Esophagus muscularis mucosa (tissue), 4 donors: ENCODE data around the gene PROZ. TPM values are rescaled to one million over a fixed set of nuclear protein-coding genes. Genes with fewer than 3 reads are reported as not detected.
A peak's percentile ranks its signal among the peaks of the same experiment; 100 is the strongest.

Experiments
- DNase-seq: peaks from one replicate; pipeline ENCODE4 v3.0.0-alpha.2; 2017; ENCODE audit errors: extremely low spot score
- H3K27ac ChIP-seq, 4 donors: fragments of 200-600 bp; sonication (generic); replicated peaks in 1 of 4; 1 replicate in 3 of 4; 2 replicates in 1 of 4; pipeline ENCODE4 v1.5.1; 2016 to 2019; ENCODE audit warnings: mild to moderate bottlenecking in 1 of 4
- H3K27me3 ChIP-seq, 4 donors: fragments of 200-600 bp; sonication (generic); one replicate each; pipeline versions ENCODE4 v1.5.1 to v1.6.0; 2016 to 2019
- H3K36me3 ChIP-seq, 4 donors: fragments of 200-600 bp; sonication (generic); one replicate each; pipeline ENCODE4 v1.5.1; 2016 to 2019
- H3K4me1 ChIP-seq, 4 donors: fragments of 200-600 bp; sonication (generic); one replicate each; pipeline ENCODE4 v1.5.1; 2016 to 2019
- H3K4me3 ChIP-seq, 4 donors: fragments of 200-600 bp; sonication (generic); 1 replicate in 2 of 4; 2 replicates in 2 of 4; pipeline ENCODE4 v1.5.1; 2016 to 2019; ENCODE audit warnings: mild to moderate bottlenecking in 4 of 4, moderate library complexity in 1 of 4
- H3K9me3 ChIP-seq, 4 donors: fragments of 200-600 bp; sonication (generic); 1 replicate in 3 of 4; 2 replicates in 1 of 4; pipeline ENCODE4 v1.5.1; 2016 to 2019
- EP300 ChIP-seq: sonication (generic); formaldehyde crosslinking; IDR thresholded peaks from one replicate; pipeline ENCODE4 v1.6.1; 2017; ENCODE audit warnings: antibody characterized with exemption
- POLR2A ChIP-seq: fragments of 450-650 bp; IDR thresholded peaks from one replicate; pipeline ENCODE4 v1.6.1; 2017; ENCODE audit warnings: antibody characterized with exemption, moderate library complexity, mild to moderate bottlenecking, low read depth
- POLR2AphosphoS5 ChIP-seq, 2 donors: sonication (generic); formaldehyde crosslinking; IDR thresholded peaks; one replicate each; pipeline ENCODE4 v1.6.1; 2017; ENCODE audit warnings: antibody characterized with exemption in 2 of 2
- WGBS: methylation state at CpG from one replicate; pipeline ENCODE4 v1.1.5; 2018; 5-methylcytosine and 5-hydroxymethylcytosine counted together
- intact Hi-C: fragments of 100-400 bp; cut with DNase I; formaldehyde crosslinking; loops from one replicate; pipeline ENCODE4 v1.15.1; 2023
- total RNA-seq, 4 donors: library from RNA; depleted of rRNA; stranded (reverse); fragments of >200 nt; gene quantifications; one replicate each; pipeline versions ENCODE4 v1.1.0 to v1.2.1, GENCODE V29; 2016
- TF ChIP-seq, protein P1 (sequence below), 3 experiments: fragments of 200-600 bp in 2 of 3; fragments of 450-650 bp in 1 of 3; sonication (generic) in 2 of 3; IDR thresholded peaks; one replicate each; pipeline ENCODE4 v1.5.1; 2017 to 2019; ENCODE audit warnings: antibody characterized with exemption in 3 of 3, mild to moderate bottlenecking in 2 of 3, moderate library complexity in 1 of 3

PROZ gene
- total RNA-seq, 4 donors from 2014 or later: not detected

DNA sequence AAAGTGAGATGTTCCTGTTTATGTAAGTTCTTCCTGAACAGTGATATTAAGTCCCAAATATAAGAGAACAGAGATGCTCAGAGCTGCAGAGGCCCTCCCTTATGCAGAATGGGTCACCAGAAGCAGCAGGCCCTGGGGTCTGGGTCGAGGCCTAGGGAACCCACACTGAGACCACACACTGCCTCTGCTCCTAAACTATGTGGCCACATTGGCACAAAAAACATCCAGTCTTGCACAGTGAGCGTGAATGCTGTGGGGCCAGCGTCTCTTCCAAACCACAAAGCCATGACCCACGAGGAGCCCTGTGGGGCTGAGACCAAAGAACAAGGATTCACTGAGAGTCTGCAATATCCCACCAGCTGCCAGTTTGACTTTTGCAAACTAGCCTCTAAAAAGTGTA, 23.6 kb downstream of the PROZ start:
- Histone ChIP-seq H3K27me3 (no peaks in the 10 kb centered on the region), H3K4me1 (peaks cover 0 to 17% (median 15%) of the 10 kb centered on the region in 4 donors), H3K9me3 (no peaks in the 10 kb centered on the region), H3K4me3 (no peak overlapping the region), H3K36me3 (peaks cover 67 to 91% (median 75%) of the 10 kb centered on the region in 4 donors), H3K27ac (no peak overlapping the region)
- intact Hi-C loops: no loop called here
- TF ChIP-seq POLR2A (no peak), EP300 (no peak), POLR2AphosphoS5 (IDR thresholded peaks at IDR 0.05) (no peak)
- TF ChIP-seq, protein P1, sequence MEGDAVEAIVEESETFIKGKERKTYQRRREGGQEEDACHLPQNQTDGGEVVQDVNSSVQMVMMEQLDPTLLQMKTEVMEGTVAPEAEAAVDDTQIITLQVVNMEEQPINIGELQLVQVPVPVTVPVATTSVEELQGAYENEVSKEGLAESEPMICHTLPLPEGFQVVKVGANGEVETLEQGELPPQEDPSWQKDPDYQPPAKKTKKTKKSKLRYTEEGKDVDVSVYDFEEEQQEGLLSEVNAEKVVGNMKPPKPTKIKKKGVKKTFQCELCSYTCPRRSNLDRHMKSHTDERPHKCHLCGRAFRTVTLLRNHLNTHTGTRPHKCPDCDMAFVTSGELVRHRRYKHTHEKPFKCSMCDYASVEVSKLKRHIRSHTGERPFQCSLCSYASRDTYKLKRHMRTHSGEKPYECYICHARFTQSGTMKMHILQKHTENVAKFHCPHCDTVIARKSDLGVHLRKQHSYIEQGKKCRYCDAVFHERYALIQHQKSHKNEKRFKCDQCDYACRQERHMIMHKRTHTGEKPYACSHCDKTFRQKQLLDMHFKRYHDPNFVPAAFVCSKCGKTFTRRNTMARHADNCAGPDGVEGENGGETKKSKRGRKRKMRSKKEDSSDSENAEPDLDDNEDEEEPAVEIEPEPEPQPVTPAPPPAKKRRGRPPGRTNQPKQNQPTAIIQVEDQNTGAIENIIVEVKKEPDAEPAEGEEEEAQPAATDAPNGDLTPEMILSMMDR (IDR thresholded peaks at IDR 0.05): no peak
- 88% methylated on average over 4 of the region's 4 CpGs for WGBS
- DNase-seq: no peak

DNA sequence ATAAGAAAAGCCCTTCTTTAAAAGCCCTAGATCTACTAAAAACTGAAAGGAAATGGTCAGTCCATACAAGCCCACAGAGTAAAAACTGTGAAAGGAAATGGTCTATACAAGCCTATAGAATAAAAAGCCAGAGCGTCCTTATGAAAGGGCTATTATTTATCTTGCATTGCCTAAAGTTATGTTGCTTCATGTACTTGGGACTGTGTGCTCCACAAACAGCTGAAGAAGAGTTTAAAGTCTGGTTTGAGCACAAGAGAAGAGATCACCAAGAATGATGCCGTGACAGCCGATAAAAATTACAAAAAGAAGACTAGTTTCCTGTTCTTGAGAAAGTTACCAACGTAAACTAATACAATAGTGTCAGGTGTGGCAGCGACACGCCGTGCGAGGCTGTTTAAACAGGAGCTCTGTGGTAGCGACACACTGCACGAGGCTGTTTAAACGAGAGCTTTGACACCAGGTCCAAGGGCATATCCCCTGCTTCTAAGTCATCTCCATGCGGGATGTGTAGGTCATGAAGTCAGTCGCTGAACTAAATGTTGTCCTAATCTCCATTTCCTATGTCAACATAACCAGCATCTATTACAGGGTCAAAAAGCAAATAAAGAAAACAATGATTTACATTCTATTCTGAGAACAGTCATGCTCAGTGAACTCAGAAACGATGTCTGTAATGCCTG, 25.1 kb downstream of the PROZ start:
- no peaks in the 10 kb centered on the region for H3K9me3 ChIP-seq

DNA sequence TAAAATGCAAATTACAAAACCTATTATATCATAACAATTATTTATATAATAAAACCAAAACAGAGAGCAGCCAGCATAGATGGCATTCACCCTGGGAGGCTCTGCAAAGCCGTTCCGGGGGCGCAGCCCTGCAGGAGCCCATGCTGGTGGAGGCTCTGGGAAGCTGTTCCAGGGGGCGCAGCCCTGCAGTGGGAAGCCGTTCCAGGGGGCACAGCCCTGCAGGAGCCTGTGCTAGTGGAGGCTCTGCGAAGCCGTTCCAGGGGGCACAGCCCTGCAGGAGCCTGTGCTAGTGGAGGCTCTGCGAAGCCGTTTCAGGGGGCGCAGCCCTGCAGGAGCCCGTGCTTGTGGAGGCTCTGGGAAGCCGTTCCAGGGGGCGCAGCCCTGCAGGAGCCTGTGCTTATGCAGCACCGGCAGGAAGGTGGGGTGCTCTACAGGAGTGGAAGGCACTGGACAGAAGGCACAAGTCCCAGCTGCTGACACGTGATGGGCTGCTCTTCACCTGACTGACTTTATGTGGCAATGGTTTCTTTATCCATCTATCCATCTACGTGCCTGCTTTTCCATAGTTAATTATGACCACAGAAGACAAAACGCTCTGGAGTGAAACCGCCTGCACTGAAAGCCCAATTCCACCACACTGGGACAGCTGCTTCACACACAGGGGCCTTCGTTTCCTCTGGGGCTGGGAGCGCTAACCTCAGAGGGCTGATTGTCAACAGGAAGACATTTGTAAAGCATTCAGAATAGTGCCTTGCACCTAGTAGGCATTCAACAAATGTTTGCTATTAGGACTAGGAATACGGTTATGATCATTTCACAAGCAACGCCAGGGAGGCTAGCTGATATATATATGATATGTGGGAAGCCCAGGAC, 26.4 kb downstream of the PROZ start:
- 81% methylated on average over 12 of the region's 22 CpGs for WGBS
- Histone ChIP-seq H3K4me1 (peaks cover 0 to 9% (median 4%) of the 10 kb centered on the region in 4 donors), H3K27ac (no peak overlapping the region), H3K9me3 (no peaks in the 10 kb centered on the region), H3K4me3 (no peak overlapping the region), H3K36me3 (peaks cover 42 to 90% (median 65%) of the 10 kb centered on the region in 4 donors), H3K27me3 (no peaks in the 10 kb centered on the region)
- no peak for DNase-seq
- TF ChIP-seq EP300 (no peak), POLR2AphosphoS5 (IDR thresholded peaks at IDR 0.05) (no peak), POLR2A (no peak)
- TF ChIP-seq, protein P1 (IDR thresholded peaks at IDR 0.05): no peak
- intact Hi-C loops: no loop called here

More for the DNA sequence above, 25.1 kb downstream of the PROZ start:
- Histone ChIP-seq H3K4me3 (no peak overlapping the region), H3K36me3 (peaks cover 53 to 90% (median 69%) of the 10 kb centered on the region in 4 donors), H3K27ac (no peak overlapping the region), H3K27me3 (no peaks in the 10 kb centered on the region), H3K4me1 (peaks cover 0 to 14% (median 9%) of the 10 kb centered on the region in 4 donors)
- no peak for TF ChIP-seq POLR2AphosphoS5 (IDR thresholded peaks at IDR 0.05)
- no peak for TF ChIP-seq EP300
- TF ChIP-seq POLR2A: no peak
- TF ChIP-seq, protein P1 (IDR thresholded peaks at IDR 0.05): no peak
- intact Hi-C loops: no loop called here
- WGBS: 78% methylated on average over 14 of the region's 14 CpGs
- DNase-seq: no peak

DNA sequence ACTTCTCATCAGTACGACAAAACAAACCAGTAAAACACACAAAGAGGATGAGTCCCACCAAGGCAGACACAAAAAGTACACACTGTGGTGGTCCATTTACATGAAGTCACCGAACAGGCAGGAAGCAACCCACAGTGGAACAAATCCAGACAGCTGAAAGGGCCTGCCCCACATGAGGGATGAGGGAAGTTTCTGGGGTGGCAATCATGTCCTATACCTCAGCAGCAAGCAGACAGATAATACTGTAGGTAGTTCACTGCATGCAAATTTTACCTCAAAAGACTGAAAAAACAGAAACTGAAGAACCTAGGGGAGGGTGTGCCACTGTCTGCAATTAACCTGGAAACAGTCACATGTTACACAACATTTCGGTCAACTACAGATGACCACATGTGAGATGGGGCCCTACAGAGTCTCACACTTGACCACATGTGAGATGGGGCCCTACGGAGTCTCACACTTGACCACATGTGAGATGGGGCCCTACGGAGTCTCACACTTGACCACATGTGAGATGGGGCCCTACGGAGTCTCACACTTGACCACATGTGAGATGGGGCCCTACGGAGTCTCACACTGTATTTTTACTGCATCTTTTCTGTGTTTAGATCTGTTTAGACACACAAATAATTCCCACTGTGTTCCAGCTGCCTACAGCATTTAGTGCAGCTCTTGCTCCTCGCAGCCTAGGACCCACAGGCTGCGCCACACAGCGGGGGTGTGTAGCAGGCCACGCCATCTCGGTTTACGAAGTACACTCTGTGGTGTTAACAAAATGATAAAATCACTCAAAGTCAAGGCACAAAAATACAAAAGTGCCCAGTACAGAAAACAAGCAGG, 27.8 kb downstream of the PROZ start:
- no peak for DNase-seq
- intact Hi-C loops: no loop called here
- Histone ChIP-seq H3K4me1 (peaks cover 0 to 9% (median 3%) of the 10 kb centered on the region in 4 donors), H3K36me3 (peaks cover 42 to 89% (median 63%) of the 10 kb centered on the region in 4 donors), H3K27ac (peak overlapping the region in 2 of 4 donors; percentile 30 to 36), H3K27me3 (no peaks in the 10 kb centered on the region), H3K9me3 (no peaks in the 10 kb centered on the region), H3K4me3 (no peak overlapping the region)
- WGBS: 83% methylated on average over 13 of the region's 13 CpGs
- TF ChIP-seq POLR2AphosphoS5 (IDR thresholded peaks at IDR 0.05) (no peak), POLR2A (no peak), EP300 (no peak)
- TF ChIP-seq, protein P1 (IDR thresholded peaks at IDR 0.05): no peak
